HG03354 (cell line): ENCODE data around the gene GLOD5.
A peak's percentile ranks its signal among the peaks of the same experiment; 100 is the strongest.

Experiments
- ATAC-seq: cut with Tn5 transposase; IDR thresholded peaks from one replicate; pipeline ENCODE4 v1.9.1; 2021; ENCODE audit warnings: mild to moderate bottlenecking; ENCODE audit not compliant: unreplicated experiment, poor library complexity, severe bottlenecking

GLOD5 gene

DNA sequence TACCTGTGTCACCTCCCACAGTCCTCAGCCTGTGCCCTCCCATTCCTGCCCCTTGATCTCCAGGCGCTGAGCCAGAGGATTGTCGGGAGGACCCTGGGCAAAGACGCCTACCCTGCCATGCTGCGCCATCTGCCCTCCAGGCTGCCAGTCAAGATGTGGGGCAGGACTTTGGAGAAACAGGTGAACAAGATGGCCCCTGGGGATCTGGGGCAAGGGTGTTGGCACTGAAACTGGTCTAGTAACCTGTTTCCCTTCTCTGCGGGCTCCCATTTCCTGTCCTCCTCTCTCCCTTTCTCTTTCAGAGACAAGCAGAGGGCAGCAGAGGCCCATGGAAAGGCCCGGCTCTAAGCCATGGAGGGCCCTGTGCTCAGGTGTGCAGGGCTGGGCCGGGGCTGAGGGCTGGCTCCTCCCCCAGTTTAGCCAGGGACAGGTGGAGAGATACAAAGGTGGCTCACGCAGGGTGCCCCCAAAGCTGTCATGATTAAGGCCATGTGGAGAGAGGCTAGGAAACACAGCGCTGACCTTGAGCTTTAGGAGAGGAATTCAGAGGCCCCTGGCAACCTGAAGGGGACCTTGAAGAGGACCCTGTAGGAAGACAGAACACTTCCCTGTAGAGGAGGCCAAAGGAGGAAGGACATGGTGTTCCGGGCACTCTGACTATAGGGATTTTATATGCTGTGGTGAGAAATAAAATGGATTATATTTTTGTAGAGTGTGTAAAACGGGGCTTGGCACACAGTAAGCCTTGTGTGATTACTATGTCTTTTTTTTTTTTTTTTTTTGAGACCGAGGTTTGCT, at the start of gene GLOD5:
Gene GLOD5, plus strand, starts transcription at position 74 of the 798 bp plus-strand sequence. Its CDS starts 44 bp downstream, at position 118.
- no peak for ATAC-seq

DNA sequence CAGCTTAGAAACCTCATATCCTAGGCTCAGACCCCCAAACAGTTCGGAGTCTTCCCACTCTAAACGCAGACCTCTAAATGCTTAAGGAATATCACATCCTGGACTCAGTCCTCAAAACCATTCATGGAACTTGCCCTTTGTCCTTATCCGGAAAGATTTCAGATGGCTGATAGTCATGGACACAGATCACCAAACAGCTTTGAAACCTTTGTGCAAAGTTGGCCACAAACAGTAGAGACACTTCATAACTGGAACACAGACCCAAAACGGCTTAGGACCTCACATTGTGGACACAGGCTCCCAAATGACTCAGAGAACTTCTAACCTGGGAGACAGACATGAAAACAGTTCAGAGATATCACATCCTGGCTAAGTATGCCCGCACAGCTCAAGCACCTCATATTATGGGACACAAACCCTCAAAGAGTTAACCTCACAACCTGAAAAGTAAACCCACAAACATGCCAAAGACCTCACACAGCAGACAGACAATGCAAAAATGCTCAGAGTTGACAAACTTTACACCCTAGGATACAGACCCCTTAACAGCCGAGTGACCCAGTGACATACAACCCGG, 49.5 kb upstream of the GLOD5 start:
- no peak for ATAC-seq

DNA sequence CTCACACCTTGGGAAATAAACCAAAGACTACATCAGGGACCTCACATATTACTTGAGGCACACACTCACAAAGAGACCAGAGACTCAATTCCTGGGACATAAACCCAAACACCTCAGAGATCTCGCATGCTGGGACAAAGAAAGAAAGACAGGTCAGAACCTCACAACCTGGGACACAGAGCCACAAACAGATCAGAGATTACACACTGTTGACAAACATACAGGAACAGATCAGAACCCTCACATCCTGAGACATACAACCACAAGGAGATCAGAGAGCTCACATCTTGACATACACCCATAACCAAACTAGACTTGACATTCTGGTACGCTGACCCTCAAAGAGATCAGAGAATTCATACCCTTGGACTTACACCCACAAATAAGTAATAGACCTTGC, 47.7 kb upstream of the GLOD5 start:
- no peak for ATAC-seq

DNA sequence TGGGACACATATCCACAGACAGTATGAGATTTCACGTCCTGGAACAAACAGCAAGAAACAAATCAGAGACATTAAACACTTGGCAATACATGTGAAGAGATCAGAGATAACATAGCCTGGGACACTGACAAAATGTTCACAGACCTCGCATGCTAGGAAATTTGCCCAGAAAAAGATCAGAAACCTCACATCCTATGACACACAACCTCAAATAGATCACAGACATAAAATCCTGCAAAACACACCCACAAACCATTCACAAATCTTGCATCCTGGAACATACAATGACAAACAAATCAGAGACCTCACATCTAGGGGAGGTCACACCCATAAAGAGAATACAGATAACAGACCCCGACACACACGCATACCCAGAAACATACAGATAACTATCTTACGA, 47.0 kb upstream of the GLOD5 start:
- ATAC-seq: no peak

DNA sequence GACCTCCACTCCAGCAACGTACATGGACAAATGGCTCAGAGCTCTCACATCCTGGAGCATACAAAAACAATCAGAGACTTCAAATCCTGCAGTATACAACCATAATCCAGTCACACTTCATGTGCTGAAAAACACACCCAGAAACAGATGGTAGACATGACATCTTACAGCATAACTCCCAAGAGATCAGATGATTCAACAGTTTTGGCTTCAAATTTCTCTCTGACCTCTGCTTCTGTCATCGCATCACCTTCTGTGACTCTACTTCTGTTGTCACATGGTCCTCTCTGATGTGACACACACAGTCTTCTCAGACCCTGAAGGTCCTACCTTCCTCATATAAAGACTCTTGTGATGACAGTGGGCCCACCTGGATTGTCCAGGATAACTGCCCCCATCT, 46.5 kb upstream of the GLOD5 start:
- no peak for ATAC-seq

DNA sequence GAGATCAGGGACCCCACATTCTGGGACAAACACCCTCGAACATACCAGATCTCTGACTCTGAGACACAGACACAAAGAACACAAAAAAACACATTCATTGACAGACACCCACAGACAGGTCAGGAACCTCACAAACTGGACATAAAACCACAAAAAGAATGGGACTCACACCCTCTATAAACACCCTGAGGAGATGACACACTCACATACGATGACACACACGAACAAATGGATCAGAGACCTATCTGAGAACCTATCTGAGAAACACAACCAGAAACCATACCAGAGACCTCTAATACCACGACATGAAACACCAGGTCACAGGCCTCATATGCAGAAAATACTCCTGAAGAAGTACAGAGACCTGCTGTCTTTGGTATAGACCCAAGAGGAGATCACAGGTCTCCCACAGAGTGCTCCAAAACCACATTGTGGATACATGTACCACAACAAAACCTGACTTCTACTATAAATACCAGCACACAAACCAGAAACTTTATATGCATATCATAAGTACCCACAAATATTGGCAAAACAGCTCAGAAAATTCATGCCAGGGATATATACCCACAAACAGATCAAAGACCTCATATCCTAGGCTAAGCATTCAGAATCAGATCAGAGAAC, 45.6 kb upstream of the GLOD5 start:
- no peak for ATAC-seq

DNA sequence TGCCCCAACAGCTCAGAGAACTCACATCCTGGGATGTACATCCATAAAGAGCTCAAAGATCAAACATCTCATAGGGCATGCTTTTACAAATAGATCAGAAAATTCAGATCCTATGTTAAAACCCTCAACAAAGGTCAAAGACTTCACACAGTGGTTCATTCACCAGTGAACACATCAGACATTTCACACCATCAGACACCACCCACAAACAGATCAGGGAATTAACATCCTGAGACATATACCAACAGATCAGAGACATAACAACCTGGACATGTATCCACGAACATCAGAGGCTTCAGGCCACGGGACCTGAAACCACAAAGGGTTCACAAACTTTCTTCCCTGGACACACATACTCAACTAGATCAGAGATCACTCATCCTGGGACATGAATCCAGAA, 41.6 kb upstream of the GLOD5 start:
- no peak for ATAC-seq

DNA sequence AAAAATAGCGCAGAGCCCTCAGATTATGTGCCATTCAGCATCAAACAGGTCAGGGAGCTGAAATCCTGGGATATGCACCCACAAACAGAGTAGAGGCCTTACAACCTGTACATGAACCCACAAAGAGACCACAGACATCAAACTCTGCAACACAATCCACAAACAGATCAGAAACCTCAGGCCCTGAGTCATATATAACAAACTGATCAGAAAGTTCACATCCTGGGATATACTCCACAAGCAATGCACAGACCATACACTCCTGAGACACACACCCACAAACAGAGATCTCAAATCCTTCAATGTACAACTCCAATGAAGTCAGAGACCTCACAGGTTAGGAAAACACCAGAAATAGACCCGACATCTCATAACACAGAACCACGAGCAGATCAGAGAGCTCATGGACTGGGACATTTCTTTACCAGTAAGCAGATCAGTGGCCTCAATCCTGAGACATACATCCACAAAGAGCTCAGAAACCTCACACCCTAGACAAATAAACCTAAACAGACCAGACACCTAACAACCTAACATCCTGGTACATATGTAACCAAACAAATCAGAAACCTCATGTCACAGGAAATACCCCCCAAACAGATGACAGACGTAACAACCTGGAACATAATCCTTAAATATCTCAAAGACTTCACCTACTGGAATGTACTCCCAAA, 40.8 kb upstream of the GLOD5 start:
- ATAC-seq: no peak

DNA sequence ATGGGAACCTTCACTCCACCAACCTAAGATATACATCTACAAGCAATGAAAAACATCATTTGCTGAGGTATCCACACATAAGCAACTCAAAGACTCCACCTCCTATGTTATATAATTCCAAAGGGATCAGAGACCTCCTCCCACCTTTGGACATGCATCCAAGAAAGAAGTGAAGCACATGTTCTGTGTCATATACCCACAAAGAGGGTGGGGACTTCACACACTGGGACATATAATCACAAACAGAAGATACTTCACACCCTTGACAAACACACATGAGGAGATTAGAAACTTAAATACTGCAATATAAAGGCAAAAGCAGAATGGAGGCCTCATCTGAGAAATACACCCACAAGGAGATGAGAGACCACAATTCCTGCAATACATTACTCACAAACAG, 39.6 kb upstream of the GLOD5 start:
- ATAC-seq: no peak

DNA sequence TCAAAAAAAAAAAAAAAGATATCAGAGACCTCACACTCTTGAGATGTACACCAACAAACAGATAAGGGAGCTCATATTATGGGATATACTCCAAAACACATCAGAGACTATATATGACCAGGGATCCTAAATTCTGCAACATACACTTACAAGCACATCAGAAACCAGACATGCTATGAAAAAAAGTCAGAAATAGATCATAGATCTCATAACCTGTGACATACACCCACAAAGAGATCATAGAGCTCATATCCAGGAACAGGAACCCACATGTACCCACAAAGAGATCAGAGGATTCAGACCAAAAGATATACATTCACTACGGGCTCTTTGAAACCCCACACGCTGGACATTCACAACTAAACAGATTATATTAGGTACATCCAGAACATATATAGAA, 35.0 kb upstream of the GLOD5 start:
- no peak for ATAC-seq

DNA sequence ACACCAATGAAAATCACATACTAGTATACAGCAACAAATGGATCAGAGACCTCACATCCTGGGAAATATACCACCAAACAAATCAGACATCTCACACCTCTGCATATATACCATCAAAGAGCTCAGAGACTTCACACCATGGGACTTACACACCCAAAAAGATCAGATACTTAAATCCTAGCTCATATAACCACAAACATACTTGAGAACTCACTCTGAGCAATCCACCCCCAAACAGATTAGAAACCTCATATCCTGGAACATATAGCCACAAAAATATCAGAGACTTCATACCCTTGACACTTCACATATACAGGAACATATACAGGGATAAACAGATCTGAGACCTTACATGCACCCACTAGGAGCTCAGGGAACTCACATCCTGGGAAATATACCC, 32.9 kb upstream of the GLOD5 start:
- ATAC-seq: no peak

DNA sequence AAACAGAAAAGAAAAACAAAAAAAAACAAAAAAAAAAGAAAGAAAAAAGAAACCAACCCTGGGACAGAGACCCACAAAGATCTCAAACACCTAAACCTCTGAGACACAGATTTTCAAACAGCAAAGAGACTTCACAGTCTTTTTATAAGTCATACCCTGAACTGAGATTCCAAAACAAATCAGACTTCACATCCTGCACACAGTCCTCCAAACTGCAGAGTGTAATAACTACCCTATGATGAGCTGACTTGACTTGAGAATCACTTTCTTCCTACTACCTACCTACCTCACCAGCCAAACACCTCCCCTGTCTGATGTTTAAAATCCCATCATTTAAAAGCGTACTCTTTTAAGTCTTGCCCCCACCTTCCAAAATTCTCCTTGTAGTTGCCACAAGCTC, 25.2 kb upstream of the GLOD5 start:
- no peak for ATAC-seq

DNA sequence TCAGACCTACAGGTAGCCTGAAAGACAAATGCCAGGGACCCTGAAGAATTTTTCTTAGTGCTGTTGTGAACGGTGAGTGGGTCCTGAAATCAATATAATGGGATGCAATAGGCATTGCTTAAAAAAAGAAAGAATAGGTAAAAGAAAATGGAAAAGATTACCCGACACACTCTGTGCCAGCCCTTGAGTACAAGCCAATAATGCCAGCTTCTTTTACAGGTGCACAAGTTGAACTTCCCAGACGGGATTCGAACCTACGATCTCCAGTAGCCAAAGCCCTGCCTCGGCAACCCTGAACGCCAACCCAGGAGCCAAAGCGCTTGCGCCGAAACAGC, 24.7 kb upstream of the GLOD5 start:
- ATAC-seq: no peak

DNA sequence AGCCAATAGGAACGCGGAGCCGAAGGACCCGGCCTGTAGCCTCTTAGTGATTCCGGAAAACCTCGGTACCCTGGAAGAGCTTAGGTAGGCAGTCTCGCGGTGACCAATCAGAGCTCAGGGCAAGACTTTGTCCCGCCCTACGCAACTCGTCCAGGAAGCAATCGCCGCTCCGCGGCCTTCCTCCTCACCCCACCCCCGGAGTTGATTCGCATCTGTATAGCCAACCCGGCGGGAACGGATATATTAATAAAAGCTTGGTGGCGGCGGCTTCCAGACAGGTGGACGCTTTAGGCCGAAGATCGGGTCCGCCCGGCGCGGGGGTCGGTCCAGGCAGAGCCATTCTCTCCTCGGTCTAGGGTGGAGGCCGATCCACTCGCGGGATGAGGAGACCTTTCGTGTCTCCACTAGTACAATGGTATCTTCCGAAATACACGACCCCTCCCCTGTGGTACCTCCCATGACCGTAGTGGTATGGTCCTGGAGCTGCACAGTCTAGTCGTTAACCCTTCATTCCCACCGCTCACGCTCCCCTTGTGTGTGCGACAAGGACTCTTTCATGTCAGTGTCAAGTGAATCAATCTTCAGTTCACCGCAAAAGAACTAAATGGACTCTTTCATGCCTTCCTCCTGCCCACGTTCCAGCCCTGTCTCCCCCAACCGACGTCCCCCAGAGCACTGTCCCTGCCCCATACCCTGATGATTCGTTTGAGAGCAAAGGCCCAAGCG, 24.2 kb upstream of the GLOD5 start:
- peak; percentile 98 for ATAC-seq

DNA sequence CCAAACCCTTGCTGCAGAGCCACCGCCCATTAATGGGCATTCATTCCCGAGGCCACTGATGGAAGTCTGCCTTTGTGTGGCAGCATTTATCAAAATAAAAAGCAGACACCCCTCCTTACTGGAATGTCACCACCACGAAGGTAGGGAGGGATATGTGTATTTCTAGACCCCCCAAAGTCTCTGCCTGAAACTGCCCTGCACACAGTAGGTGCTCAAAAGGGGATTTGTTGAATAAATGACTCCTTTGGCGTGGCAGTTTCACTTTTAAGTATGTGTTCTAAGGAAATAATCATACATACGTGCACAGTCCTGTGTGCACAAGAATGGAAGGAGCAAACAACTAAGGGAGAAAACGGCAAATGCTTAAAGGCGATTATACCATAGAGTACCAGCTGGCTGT, 23.6 kb upstream of the GLOD5 start:
- ATAC-seq: no peak

DNA sequence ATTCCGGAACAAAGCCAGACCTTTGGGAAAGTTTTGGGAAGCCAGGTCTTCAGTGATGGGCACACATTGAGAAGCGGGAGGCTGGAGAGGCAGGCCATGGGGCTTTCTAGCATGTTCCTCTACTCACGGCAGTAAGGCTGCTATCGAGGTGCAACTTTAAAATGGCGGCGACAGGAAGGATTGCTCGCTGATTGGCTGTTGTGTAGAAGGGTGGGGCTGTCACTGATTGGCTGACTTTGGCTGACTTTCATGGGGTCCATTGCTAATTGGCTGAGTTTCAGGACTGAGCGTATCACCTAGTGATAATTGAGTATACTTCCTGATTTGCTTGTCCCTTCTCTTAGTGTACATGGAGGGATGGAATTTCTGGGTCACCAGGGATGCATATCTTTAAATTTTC, 19.7 kb upstream of the GLOD5 start:
- no peak for ATAC-seq

DNA sequence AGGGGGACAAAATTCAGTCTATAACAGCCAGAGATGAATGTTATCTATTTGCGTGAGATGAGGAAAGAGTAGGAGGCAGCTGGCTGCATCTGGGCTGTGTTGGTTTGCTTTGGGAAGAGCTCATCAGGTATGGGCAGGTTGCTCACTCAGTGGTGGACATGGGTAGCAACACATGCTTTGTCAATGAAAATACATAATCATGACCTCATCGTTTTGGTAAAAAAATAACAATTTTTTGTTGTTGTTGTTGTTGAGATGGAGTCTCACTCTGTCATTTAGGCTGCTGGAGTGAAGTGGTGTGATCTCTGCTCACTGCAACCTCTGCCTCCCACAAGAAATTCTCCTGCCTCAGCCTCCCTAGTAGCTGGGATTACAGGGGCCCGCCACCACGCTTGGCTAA, 16.3 kb upstream of the GLOD5 start:
- ATAC-seq: no peak

DNA sequence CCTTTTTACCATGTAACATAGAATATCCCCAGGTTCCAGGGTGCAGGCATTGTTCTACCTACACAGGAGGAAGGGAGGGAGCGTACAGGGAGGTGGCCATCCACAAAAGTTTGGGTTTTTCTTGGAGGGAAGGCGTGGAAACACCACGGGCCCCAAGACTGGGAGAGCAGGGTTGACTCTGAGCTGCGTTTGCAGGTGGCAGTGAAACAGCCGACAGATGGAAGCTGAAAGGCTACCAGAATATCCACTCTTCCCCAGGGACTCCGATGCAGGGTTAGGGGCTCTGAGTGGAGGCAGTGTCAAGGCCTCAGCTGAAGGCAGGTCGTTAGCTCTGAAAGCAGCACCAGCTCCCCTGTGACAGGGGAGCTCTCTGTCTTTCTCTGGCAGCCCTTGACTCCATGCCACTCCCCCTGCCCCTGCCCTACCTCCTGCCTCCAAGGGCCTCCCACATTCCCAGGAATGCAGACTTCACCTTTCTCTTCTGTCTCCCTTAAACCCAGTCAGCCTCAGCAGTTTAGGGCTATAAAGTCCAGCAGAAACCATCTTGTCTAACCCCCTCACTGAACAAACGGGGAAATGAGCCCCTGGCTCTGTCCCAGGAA, 14.0 kb upstream of the GLOD5 start:
- ATAC-seq: no peak

DNA sequence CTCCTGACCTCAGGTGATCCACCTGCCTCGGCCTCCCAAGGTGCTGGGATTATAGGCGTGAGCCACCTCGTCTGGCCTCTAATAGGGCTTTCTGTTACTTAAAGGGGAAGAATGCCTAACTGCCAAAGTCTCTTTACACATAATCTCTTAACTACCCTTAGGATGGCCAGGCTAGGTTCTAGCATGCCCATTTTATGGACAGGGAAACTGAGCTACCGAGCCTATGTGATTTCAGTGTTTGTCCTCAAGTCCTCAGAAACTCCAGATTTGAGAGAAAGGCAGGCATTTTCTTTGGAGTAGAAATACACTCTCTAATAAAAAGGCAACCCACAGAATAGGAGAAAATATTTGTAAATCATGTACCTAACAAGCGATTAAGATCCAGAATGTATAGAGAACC, 12.4 kb upstream of the GLOD5 start:
- ATAC-seq: no peak

DNA sequence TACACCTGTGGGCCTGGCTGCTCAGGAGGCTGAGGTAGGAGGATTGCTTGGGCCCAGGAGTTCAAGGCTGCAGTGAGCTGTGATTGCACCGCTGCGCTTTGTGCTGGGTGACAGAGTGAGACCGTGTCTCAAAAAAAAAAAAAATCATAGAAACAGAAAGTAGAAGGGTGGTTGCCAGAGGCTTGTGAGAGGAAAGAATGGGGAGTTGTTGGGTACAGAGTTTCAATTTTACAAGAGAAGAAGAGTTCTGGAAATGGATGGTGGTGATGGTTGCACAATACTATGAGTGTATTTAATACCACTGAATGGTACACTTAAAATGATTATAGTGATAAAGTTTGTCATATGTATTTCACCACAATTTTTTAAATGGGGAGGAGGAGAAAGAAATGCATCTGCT, 10.2 kb upstream of the GLOD5 start:
- no peak for ATAC-seq
